GM06990 (cell line): ENCODE data around the gene SLC14A1.

Source experiments
- DNase-seq: peaks from one replicate; pipeline ENCODE4 v3.0.0-alpha.2; 2011; ENCODE audit not compliant: insufficient read length; ENCODE audit errors: extremely low read depth
- H3K27me3 ChIP-seq: replicated peaks from 2 replicates; pipeline ENCODE4 v1.6.0; 2011; ENCODE audit warnings: low read length; ENCODE audit not compliant: control insufficient read depth, insufficient read depth
- H3K36me3 ChIP-seq: 2 replicates; pipeline ENCODE4 v1.5.1; 2011; ENCODE audit warnings: low read length; ENCODE audit not compliant: control insufficient read depth, insufficient read depth
- H3K4me3 ChIP-seq: replicated peaks from 2 replicates; pipeline ENCODE4 v1.5.1; 2011; ENCODE audit warnings: low read depth, mild to moderate bottlenecking, control low read depth, low read length
- TF ChIP-seq, protein P1 (sequence below): IDR thresholded peaks from 2 replicates; pipeline ENCODE4 v1.5.1; 2011; ENCODE audit warnings: low read length, control low read depth, mild to moderate bottlenecking, inconsistent platforms; ENCODE audit not compliant: insufficient read depth, poor library complexity, severe bottlenecking

SLC14A1 gene

DNA sequence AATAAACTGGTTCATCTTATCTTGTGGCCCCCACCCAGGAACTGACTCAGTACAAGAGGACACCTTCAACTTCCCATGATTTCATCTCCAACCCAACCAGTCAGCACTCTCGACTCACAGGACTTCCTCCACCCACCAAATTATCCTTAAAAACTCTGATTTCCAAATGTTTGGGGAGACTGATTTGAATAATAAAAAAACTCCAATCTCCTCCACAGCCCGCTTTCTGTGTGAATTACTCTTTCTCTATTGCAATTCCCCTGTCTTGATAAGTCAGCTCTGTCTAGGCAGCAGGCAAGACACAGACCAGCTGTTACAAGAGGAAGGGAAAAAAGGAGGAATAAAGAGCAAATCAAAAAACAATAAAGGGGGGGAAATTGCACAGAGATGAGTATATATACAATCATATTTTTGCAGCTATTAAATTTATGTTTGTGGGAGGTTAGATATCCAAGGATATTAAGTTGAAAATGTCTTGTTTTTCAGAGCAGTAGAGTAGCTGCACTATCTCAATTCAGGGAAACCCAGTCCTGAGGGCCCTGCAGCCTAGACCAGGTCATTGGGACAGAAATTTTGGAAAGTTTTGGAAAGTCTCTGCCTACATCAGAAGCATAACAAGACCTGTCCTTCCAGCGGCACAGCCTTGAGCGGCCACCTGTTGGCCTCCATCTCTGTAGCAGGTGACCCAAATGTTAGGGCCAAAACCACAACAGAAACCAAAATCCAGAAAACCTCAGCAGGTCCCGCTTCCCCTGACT lies 68.7 kb downstream of the SLC14A1 start:
- no peaks in the 10 kb centered on the region for H3K27me3 ChIP-seq
- no peak for DNase-seq
- H3K4me3 ChIP-seq = no peak overlapping the region
- H3K36me3 ChIP-seq = no peaks in the 10 kb centered on the region
- TF ChIP-seq, protein P1, sequence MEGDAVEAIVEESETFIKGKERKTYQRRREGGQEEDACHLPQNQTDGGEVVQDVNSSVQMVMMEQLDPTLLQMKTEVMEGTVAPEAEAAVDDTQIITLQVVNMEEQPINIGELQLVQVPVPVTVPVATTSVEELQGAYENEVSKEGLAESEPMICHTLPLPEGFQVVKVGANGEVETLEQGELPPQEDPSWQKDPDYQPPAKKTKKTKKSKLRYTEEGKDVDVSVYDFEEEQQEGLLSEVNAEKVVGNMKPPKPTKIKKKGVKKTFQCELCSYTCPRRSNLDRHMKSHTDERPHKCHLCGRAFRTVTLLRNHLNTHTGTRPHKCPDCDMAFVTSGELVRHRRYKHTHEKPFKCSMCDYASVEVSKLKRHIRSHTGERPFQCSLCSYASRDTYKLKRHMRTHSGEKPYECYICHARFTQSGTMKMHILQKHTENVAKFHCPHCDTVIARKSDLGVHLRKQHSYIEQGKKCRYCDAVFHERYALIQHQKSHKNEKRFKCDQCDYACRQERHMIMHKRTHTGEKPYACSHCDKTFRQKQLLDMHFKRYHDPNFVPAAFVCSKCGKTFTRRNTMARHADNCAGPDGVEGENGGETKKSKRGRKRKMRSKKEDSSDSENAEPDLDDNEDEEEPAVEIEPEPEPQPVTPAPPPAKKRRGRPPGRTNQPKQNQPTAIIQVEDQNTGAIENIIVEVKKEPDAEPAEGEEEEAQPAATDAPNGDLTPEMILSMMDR = no peak

DNA sequence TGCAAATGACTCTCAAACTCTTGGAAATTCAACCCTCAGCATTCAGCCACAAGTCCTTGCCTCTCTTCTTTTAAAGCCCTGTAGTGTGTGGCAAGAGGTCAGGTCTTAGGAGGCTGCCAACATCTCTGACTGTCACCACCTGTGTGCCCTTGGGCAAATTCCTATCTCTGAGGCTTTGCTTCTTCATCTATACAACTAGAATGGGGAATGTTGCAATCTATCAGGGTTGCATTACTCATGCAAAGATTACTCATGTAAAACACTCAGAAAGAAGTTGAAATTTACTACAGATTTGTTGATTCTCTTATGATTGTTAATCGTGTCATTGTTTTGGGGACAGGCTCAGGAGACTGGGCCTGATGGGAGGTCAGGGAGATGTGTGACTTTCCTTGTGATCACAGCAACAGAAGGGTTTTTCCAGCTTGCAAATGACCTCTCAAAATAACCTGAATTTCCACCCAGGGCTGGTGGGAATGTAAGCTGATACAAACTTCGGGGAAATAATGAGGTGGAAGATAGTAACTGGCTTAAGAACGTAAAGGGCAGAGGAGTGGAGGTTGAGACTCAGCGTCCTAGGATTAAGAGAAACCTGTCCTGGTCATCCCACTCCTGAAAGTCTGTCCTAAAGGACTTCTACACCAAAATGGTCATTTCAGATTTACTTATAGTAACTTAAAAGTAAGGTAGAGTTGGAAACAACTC lies 69.4 kb downstream of the SLC14A1 start:
- no peaks in the 10 kb centered on the region for H3K36me3 ChIP-seq
- TF ChIP-seq, protein P1 = no peak
- DNase-seq = no peak
- no peak overlapping the region for H3K4me3 ChIP-seq
- H3K27me3 ChIP-seq = no peaks in the 10 kb centered on the region

DNA sequence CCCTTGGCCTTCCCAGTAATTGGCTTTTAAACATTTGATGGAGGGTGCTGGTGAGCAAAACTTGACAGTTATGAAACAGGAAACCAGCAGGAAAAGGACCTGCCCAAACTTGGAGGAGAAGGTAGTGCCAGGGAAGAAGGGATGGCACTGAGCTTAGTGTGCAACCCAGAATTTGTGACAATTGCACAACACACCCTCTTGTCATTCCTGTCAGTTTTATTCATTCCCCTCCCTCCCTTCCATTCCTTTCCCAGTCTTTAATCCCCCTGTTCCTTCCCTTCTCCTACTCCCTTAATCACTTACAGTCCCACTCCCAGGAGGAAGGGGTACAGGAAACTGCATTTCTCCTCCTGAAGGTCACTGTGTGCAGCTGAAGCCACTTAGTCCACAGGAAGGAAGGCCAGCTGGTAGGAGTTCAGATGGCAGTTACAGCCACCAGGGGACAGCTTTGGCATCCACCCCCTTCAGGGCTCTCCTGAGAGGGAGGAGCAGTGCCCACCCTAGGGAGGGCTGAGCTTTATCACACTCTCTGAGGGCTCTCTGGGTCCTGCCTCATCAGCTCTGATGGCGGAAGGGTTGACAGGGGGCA lies 77.5 kb downstream of the SLC14A1 start:
- TF ChIP-seq, protein P1 = no peak
- DNase-seq = no peak
- Histone ChIP-seq H3K4me3 (no peak overlapping the region), H3K27me3 (no peaks in the 10 kb centered on the region), H3K36me3 (no peaks in the 10 kb centered on the region)
